Measurements from ENCODE around the gene STARD9.

DNA sequence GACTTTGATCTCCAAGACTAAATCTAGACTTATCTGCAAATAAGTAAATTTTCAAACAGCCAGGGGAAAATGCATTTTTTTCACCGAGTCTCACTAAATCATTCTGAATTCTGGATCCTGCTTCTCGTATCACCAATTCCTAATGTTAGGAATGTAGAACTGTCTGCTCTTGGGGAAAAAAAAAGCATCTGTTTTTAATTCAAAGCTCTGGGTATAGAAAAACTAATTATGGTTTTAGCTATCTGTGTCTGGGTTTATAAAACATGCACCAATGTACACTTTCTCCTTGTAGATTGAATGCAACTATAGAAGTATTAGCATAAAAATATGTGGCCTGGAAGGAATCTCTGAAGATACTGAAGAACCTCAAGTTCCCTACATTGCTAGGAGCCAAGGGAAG is 166.3 kb downstream of the STARD9 start:
- TF ChIP-seq, protein P1, sequence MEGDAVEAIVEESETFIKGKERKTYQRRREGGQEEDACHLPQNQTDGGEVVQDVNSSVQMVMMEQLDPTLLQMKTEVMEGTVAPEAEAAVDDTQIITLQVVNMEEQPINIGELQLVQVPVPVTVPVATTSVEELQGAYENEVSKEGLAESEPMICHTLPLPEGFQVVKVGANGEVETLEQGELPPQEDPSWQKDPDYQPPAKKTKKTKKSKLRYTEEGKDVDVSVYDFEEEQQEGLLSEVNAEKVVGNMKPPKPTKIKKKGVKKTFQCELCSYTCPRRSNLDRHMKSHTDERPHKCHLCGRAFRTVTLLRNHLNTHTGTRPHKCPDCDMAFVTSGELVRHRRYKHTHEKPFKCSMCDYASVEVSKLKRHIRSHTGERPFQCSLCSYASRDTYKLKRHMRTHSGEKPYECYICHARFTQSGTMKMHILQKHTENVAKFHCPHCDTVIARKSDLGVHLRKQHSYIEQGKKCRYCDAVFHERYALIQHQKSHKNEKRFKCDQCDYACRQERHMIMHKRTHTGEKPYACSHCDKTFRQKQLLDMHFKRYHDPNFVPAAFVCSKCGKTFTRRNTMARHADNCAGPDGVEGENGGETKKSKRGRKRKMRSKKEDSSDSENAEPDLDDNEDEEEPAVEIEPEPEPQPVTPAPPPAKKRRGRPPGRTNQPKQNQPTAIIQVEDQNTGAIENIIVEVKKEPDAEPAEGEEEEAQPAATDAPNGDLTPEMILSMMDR (IDR thresholded peaks at IDR 0.05) = no peak
- TF ChIP-seq POLR2A (IDR thresholded peaks at IDR 0.05) = no peak

Data from right lobe of liver (tissue), 4 donors.